Ishikawa (cell line): ENCODE measurements around the gene TARDBP.

Experiments
- CEBPB ChIP-seq: IDR thresholded peaks from 2 replicates; pipeline ENCODE4 v1.6.1; 2012
- CREB1 ChIP-seq: IDR thresholded peaks from 2 replicates; pipeline ENCODE4 v1.6.1; 2012; ENCODE audit warnings: low read depth
- EGR1 ChIP-seq: IDR thresholded peaks from 2 replicates; pipeline ENCODE4 v1.6.1; 2012
- EP300 ChIP-seq: IDR thresholded peaks from 2 replicates; pipeline ENCODE4 v1.6.1; 2012; ENCODE audit warnings: borderline replicate concordance
- FOXM1 ChIP-seq: IDR thresholded peaks from 2 replicates; pipeline ENCODE4 v1.6.1; 2012; ENCODE audit warnings: low read depth, borderline replicate concordance
- MAX ChIP-seq: IDR thresholded peaks from 2 replicates; pipeline ENCODE4 v1.6.1; 2012
- NFIC ChIP-seq: IDR thresholded peaks from 2 replicates; pipeline ENCODE4 v1.6.1; 2012
- RAD21 ChIP-seq: IDR thresholded peaks from 2 replicates; pipeline ENCODE4 v1.6.1; 2012; ENCODE audit warnings: low read depth
- REST ChIP-seq: IDR thresholded peaks from 2 replicates; pipeline ENCODE4 v1.6.1; 2012; ENCODE audit warnings: low read depth, mild to moderate bottlenecking
- TAF1 ChIP-seq: IDR thresholded peaks from 2 replicates; pipeline ENCODE4 v1.6.1; 2012; ENCODE audit warnings: low read depth, mild to moderate bottlenecking
- TCF12 ChIP-seq: IDR thresholded peaks from 2 replicates; pipeline ENCODE4 v1.6.1; 2012; ENCODE audit warnings: low read depth
- TEAD4 ChIP-seq: IDR thresholded peaks from 2 replicates; pipeline ENCODE4 v1.6.1; 2012
- USF1 ChIP-seq: IDR thresholded peaks from 2 replicates; pipeline ENCODE4 v1.6.1; 2012
- YY1 ChIP-seq: IDR thresholded peaks from 2 replicates; pipeline ENCODE4 v1.6.1; 2012; ENCODE audit warnings: low read depth
- ZBTB7A ChIP-seq: IDR thresholded peaks from 2 replicates; pipeline ENCODE4 v1.6.1; 2012; ENCODE audit warnings: low read depth

TARDBP gene

GRCh38 chr1:11054666-11055065 lies 42.2 kb downstream of the TARDBP start:
- no peak for TF ChIP-seq RAD21

GRCh38 chr1:11055676-11056075 lies 43.2 kb downstream of the TARDBP start:
- TF ChIP-seq YY1, result no peak
- no peak for TF ChIP-seq EP300
- no peak for TF ChIP-seq EGR1

- TF ChIP-seq USF1, result no peak
- no peak for TF ChIP-seq MAX
- no peak for TF ChIP-seq TEAD4
- TF ChIP-seq ZBTB7A, result no peak
- TF ChIP-seq CREB1, result no peak
- TF ChIP-seq TAF1, result no peak
- no peak for TF ChIP-seq RAD21
- no peak for TF ChIP-seq TCF12
- no peak for TF ChIP-seq REST
- TF ChIP-seq YY1, result no peak
- TF ChIP-seq EP300, result no peak
- no peak for TF ChIP-seq FOXM1
- TF ChIP-seq EGR1, result no peak
- TF ChIP-seq NFIC, result no peak
- TF ChIP-seq CEBPB, result no peak
Observed at GRCh38 chr1:11056504-11056903, 44.0 kb downstream of the TARDBP start.

- no peak for TF ChIP-seq FOXM1
- TF ChIP-seq CEBPB, result no peak
- TF ChIP-seq ZBTB7A, result no peak
- TF ChIP-seq EP300, result no peak
- no peak for TF ChIP-seq RAD21
- TF ChIP-seq REST, result no peak
- no peak for TF ChIP-seq NFIC
- no peak for TF ChIP-seq TEAD4
- no peak for TF ChIP-seq YY1
- no peak for TF ChIP-seq USF1
- no peak for TF ChIP-seq EGR1
- no peak for TF ChIP-seq CREB1
- no peak for TF ChIP-seq TAF1
- no peak for TF ChIP-seq TCF12
- TF ChIP-seq MAX, result no peak
Observed at GRCh38 chr1:11057477-11057876, 45.0 kb downstream of the TARDBP start.

DNA sequence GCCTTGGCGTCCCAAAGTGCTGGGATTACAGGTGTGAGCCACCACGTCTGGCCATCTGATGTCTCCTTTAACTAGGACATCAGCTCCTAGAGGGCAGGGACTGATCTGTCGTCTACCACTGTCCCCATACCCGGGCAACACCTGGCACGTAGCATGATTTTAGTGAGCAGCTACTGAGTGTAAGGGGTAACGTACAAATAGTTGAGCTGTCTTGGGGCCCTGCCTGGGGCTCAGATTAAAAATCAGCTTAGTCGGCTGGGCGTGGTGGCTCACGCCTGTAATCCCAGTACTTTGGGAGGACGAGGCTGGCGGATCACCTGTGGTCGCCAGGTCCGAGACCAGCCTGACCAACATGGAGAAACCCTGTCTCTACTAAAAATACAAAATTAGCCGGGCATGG lies 45.6 kb downstream of the TARDBP start:
- TF ChIP-seq MAX (no peak), RAD21 (no peak), TAF1 (no peak), EGR1 (no peak), CEBPB (no peak), CREB1 (no peak), ZBTB7A (no peak), REST (no peak), USF1 (no peak), YY1 (no peak), NFIC (no peak)
